GM11168 (cell line): ENCODE results near the gene GSPT1.

Source experiments
- in situ Hi-C: fragments of 300-500 bp; cut with MboI; formaldehyde crosslinking; loops from one replicate; pipeline ENCODE4 v1.12.0; 2022; ENCODE audit warnings: low sequenced_read_pairs; ENCODE audit not compliant: unreplicated experiment

The GSPT1 gene

DNA sequence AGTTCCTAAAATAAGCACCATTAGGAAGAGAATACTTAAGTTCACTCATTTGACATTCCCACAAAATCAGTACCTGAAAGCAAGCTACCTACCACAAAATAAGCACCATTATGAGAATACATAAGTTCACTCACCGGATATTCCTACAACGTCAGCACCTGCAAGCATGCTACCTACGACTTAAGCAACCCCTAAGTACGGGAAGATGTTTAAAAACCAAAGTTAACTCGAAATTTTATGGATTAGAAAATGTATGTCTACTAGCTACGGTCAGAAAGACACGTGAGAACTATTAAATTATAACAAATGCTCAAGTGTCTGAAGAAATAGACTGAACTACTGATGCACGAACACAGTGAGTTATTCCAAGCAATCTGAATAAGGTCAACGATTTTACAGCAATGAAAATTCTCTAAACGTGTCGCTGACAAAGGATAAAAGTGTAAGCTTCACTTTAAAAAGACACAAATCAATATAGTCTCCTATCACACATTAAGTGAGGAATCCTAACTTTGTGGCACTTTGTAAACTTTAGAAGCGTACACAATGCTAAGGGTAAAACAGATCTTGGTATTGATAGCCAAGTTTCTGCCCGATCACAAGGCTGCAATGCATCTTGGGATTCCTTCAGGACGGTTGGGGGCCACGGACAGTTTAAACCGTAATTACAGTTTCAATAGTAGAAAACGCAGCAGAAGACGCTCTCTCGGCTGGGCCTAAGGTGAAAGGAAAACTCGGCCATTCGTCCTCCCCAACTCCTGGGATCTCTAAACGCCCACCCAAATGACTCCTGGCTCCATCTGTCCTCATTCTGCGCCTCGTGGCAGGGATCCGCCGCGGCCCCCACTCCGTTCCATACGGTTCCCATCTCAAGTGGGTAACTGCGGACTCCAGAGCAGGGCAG lies 1.3 kb downstream of the GSPT1 start:
- in situ Hi-C loops: no loop called here

DNA sequence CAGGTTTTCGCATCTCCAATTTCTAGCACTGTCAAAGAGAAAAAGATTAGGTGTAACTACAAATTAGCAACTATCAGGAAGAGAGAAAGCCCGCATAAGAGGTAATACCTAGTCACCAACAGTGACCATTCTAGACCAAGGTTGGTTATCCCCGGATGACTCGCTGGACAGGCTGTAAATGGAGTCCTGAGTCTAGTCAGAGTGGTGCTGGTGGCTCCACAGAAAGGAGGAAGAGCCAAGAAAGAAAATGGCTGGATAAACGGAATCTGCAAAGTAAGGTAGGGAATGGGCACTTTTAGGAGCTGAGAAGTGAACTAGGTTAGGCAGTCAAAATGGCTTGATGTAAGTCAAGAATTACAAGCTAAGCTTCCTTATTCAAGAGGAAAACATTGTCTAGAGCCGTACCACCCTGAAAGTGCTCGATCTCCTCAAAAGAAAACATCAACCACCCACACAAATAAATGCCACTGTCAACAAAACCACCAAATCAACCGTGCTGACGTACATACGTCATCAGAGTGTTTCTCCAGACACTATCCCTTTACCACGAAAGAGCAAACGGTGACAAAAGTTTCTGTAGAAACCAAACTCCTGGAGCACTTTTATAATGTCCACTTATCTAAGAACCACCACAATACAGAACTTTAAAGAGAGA lies 2.2 kb downstream of the GSPT1 start:
- in situ Hi-C loops: no loop called here

GRCh38 chr16:11909653-11910545 lies 5.9 kb downstream of the GSPT1 start:
- in situ Hi-C loops: no loop called here

DNA sequence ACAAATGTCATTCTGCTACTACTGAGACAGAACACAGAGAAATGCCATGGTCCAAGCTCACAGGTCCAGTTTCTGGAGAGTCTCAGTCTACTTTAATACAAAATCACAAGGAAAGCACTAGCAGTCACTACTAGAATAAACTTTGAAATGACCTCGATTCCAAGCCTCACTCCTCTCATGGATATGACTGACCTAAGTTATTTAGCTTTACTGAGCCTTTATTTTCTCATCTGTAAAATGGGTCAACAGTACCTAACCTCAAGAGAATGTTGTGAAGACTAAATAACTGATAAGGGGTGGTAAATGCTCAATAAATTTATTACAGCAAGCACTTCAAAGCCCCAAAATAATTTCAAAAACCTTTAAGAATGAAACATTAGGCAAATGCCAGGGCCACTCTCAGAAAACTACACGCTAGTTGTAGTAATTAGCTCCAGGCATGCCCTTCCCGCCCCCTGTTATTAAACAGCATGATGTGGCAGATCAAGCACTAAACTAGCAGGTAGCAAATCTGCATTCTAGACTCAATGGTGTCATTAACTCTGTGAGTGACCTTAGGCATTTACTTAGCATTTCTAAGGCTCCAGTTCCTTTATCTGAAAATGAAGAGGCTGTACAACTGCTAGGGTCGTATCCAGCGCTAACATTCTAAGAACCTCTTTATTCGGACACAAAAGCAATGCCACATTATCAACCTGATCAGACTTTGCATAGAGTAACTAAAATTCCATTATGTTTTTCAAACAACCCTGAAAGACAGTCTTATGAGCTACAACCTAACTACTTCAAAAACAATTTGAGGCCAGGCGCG lies 8.4 kb downstream of the GSPT1 start:
- in situ Hi-C loops: no loop called here

DNA sequence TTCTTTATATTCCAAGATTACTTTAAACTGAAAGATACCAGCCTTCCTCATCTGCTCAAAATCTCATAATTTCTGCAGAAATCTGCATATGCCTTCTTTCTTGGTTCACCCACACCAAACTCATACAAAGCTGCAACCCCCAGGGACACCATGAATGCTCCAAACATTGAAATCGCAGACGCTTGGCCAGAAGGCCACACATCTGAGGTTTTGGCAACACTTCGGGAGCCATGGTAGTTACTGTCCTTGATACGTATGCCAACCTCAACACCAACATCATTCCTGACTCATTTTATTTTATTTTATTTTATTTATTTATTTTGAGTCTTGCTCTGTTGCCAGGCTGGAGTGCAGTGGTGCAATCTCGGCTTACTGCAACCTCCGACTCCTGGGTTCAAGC lies 11.8 kb downstream of the GSPT1 start:
- in situ Hi-C loops: no loop called here

DNA sequence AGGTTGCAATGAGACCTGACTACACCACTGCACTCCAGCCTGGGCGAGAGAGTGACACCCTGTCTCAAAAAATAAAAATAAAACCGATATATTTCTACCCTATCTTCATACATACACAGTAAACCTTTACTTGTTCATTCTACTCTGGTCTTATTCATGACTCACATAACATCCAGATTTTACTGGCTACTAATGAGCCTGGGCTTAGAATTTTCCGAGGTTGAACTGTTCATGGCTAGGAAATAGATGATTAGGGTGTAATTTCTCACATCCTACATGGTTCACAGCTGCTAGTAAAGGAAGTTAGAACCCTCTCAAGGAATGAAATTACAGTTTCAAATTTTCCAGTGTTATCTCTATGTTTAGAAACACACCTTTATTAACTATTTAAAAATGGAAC lies 14.7 kb downstream of the GSPT1 start:
- in situ Hi-C loops: no loop called here

DNA sequence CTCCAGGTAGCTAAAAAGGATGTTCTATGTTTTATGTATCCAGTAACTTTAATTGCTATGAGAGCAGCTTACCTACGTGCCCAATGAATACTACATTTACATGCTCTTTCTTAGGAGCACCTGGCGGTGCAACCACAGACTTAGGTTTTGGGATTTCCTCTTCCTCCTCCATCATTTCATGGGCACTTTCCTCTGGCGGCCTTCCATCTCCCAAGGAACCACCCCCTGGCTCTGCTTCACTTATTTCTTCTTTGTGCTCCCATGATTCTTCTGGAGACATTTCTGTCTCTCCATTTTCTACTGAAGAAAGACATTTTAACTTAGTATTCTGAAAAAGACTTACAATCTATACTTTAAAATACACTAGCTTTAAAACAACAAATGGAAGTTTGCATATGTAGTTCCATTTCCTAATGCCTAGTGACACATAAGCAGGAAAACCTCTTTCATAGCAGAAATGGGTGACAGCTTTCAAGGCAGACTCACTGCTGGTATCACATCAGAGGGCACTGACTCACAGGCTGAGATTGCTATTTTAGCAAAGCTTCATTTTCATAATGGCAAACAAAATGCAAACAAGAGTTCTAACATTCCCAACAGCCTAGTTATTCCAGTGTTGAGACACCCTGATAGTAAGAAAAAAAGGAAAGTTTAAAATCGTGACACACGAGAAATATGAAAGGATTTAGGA lies 19.1 kb downstream of the GSPT1 start:
- in situ Hi-C loops: no loop called here

GRCh38 chr16:11893571-11893970 lies 22.2 kb downstream of the GSPT1 start:
- in situ Hi-C loops: no loop called here

DNA sequence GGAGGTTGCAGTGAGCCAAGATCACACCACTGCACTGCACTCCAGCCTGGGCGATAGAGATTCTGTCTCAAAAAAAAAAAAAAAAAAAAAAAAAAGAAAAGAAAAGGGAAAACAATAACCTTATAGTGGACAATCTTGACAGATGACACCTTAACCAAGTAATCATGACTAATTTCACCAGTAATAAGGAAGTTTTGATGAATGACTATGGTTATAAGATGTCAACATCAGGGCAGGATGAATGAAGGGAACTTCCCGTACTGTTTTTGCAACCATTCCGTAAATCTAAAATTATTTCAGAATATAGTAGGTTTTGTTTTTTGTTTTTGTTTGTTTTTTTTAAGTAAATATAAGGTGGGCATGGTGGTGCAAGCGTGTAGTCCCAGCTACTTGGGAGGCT lies 23.0 kb downstream of the GSPT1 start:
- in situ Hi-C loops: no loop called here

- in situ Hi-C loops: no loop called here
These were observed 25.4 kb downstream of the GSPT1 start for GRCh38 chr16:11890231-11890965.

- in situ Hi-C loops: no loop called here
These were observed 28.9 kb downstream of the GSPT1 start for GRCh38 chr16:11886881-11887280.

- in situ Hi-C loops: no loop called here
These were observed 31.7 kb downstream of the GSPT1 start for GRCh38 chr16:11884035-11884434.

GRCh38 chr16:11880007-11880406 lies 35.7 kb downstream of the GSPT1 start:
- in situ Hi-C loops: no loop called here

GRCh38 chr16:11877374-11877773 lies 38.4 kb downstream of the GSPT1 start:
- in situ Hi-C loops: no loop called here

GRCh38 chr16:11876306-11876705 lies 39.5 kb downstream of the GSPT1 start:
- in situ Hi-C loops: no loop called here

- in situ Hi-C loops: no loop called here
These were observed 40.0 kb downstream of the GSPT1 start for GRCh38 chr16:11875721-11876120.

DNA sequence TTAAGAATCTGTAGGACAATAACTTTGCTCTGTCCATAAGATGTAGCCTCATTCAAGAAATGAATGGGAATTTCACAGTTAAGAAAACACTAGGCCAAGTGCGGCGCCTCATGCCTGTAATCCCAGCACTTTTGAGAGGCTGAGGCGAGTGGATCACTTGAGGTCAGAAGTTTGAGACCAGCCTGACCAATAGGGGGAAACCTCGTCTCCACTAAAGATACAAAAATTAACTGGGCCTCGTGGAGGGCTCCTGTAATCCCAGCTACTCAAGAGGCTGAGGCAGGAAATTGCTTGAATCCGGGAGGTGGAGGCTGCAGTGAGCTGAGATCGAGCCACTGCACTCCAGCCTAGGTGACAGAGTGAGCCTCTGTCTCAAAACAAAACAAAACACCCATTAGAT lies 44.6 kb downstream of the GSPT1 start:
- in situ Hi-C loops: no loop called here

- in situ Hi-C loops: no loop called here
These were observed 45.4 kb downstream of the GSPT1 start for GRCh38 chr16:11870399-11870798.
